H9 (cell line): ENCODE results near the gene DBNDD2. TPM values are rescaled to one million over a fixed set of nuclear protein-coding genes. Genes with fewer than 3 reads are reported as not detected.
A peak's percentile ranks its signal among the peaks of the same experiment; 100 is the strongest.

Experiments
- DNase-seq: peaks from one replicate; pipeline ENCODE4 v3.0.0-alpha.2; 2017
- H2AFZ ChIP-seq: one replicate; pipeline ENCODE4 v1.6.1; 2013; ENCODE audit warnings: mild to moderate bottlenecking, low read length, control low read depth, moderate library complexity
- H2AK5ac ChIP-seq: 2 replicates; pipeline ENCODE4 v1.6.1; 2013; ENCODE audit warnings: low read length, control low read depth, mixed read lengths; ENCODE audit not compliant: insufficient read length
- H2BK120ac ChIP-seq: one replicate; pipeline ENCODE4 v1.6.1; 2013; ENCODE audit warnings: low read depth, mild to moderate bottlenecking, low read length, control low read depth, inconsistent platforms; ENCODE audit not compliant: poor library complexity, severe bottlenecking
- H2BK12ac ChIP-seq: 2 replicates; pipeline ENCODE4 v1.6.1; 2013; ENCODE audit warnings: low read length, control low read depth, mixed read lengths, low read depth; ENCODE audit not compliant: insufficient read length
- H2BK15ac ChIP-seq: 2 replicates; pipeline ENCODE4 v1.6.1; 2013; ENCODE audit warnings: low read depth, low read length, control low read depth
- H2BK20ac ChIP-seq: one replicate; pipeline ENCODE4 v1.6.1; 2013; ENCODE audit warnings: low read depth, mild to moderate bottlenecking, low read length, control low read depth, inconsistent platforms; ENCODE audit not compliant: poor library complexity, severe bottlenecking
- H2BK5ac ChIP-seq: 2 replicates; pipeline ENCODE4 v1.6.1; 2013; ENCODE audit warnings: low read length, control low read depth, mixed read lengths; ENCODE audit not compliant: insufficient read length
- H3K14ac ChIP-seq: 2 replicates; pipeline ENCODE4 v1.6.1; 2013; ENCODE audit warnings: low read length, control low read depth; ENCODE audit not compliant: insufficient read depth
- H3K18ac ChIP-seq: 2 replicates; pipeline ENCODE4 v1.6.1; 2013; ENCODE audit warnings: low read depth, mild to moderate bottlenecking, mixed read lengths, low read length, control low read depth; ENCODE audit not compliant: insufficient read length
- H3K23ac ChIP-seq: 2 replicates; pipeline ENCODE4 v1.6.1; 2013; ENCODE audit warnings: low read length, control low read depth, mixed read lengths, low read depth; ENCODE audit not compliant: insufficient read length
- H3K23me2 ChIP-seq: 2 replicates; pipeline ENCODE4 v1.6.1; 2013; ENCODE audit warnings: low read depth, mild to moderate bottlenecking, mixed read lengths, low read length, control low read depth; ENCODE audit not compliant: insufficient read length, poor library complexity, severe bottlenecking
- H3K27ac ChIP-seq: 2 replicates; pipeline ENCODE4 v1.5.1; 2013; ENCODE audit warnings: low read length, control low read depth, mixed read lengths, low read depth; ENCODE audit not compliant: insufficient read length
- H3K27me3 ChIP-seq: 2 replicates; pipeline ENCODE4 v1.6.1; 2013; ENCODE audit warnings: low read length, control low read depth, inconsistent platforms; ENCODE audit not compliant: insufficient read depth
- H3K4ac ChIP-seq: 2 replicates; pipeline ENCODE4 v1.6.1; 2013; ENCODE audit warnings: low read depth, mild to moderate bottlenecking, control low read depth, inconsistent platforms, low read length, moderate library complexity
- H3K4me1 ChIP-seq: 2 replicates; pipeline ENCODE4 v1.6.1; 2013; ENCODE audit warnings: low read length, control low read depth, inconsistent platforms; ENCODE audit not compliant: insufficient read depth
- H3K4me2 ChIP-seq: 2 replicates; pipeline ENCODE4 v1.6.1; 2013; ENCODE audit warnings: low read length, control low read depth, mixed read lengths; ENCODE audit not compliant: insufficient read length, insufficient read depth
- H3K56ac ChIP-seq: 2 replicates; pipeline ENCODE4 v1.6.1; 2013; ENCODE audit warnings: low read depth, mild to moderate bottlenecking, mixed read lengths, low read length, control low read depth; ENCODE audit not compliant: insufficient read length
- H3K79me1 ChIP-seq: 2 replicates; pipeline ENCODE4 v1.6.1; 2013; ENCODE audit warnings: low read depth, mild to moderate bottlenecking, moderate library complexity, low read length, control low read depth, inconsistent platforms; ENCODE audit not compliant: insufficient read depth, poor library complexity, severe bottlenecking
- H3K79me2 ChIP-seq: 2 replicates; pipeline ENCODE4 v1.6.1; 2013; ENCODE audit warnings: low read length, control low read depth, inconsistent platforms; ENCODE audit not compliant: insufficient read depth
- H3K9ac ChIP-seq: 2 replicates; pipeline ENCODE4 v1.6.1; 2013; ENCODE audit warnings: low read length, control low read depth, mixed read lengths; ENCODE audit not compliant: insufficient read length; ENCODE audit errors: extremely low read depth
- H3K9me3 ChIP-seq: one replicate; pipeline ENCODE4 v1.6.1; 2013; ENCODE audit warnings: low read depth, low read length, inconsistent platforms; ENCODE audit not compliant: control insufficient read depth
- H3T11ph ChIP-seq: one replicate; pipeline ENCODE4 v1.6.1; 2013; ENCODE audit warnings: mild to moderate bottlenecking, low read length, control low read depth, inconsistent platforms
- H4K20me1 ChIP-seq: one replicate; pipeline ENCODE4 v1.6.1; 2013; ENCODE audit not compliant: control insufficient read depth, insufficient read length, insufficient read depth
- H4K5ac ChIP-seq: 2 replicates; pipeline ENCODE4 v1.6.1; 2013; ENCODE audit warnings: low read depth, mild to moderate bottlenecking, mixed read lengths, low read length, control low read depth; ENCODE audit not compliant: insufficient read length
- H4K8ac ChIP-seq: replicated peaks from 2 replicates; pipeline ENCODE4 v1.6.1; 2013; ENCODE audit warnings: low read length, control low read depth, mixed read lengths, low read depth; ENCODE audit not compliant: insufficient read length
- H4K91ac ChIP-seq: 2 replicates; pipeline ENCODE4 v1.6.1; 2013; ENCODE audit warnings: low read depth, mild to moderate bottlenecking, moderate library complexity, mixed read lengths, low read length, control low read depth; ENCODE audit not compliant: insufficient read length
- H3K27ac Mint-ChIP-seq, 3 experiments: 2 replicates in 2 of 3; 3 replicates in 1 of 3; pipeline ENCODE4 v1.8.0; 2020 to 2021; ENCODE audit warnings: mixed read lengths in 3 of 3, mild to moderate bottlenecking in 1 of 3, moderate library complexity in 1 of 3
- H3K27me3 Mint-ChIP-seq: 2 replicates; pipeline ENCODE4 v1.8.0; 2021; ENCODE audit warnings: low read depth, mild to moderate bottlenecking, moderate library complexity, mixed read lengths
- H3K36me3 Mint-ChIP-seq, 3 experiments: 2 replicates in 2 of 3; 3 replicates in 1 of 3; pipeline ENCODE4 v1.8.0; 2020 to 2021; ENCODE audit warnings: low read depth in 3 of 3, mixed read lengths in 3 of 3; ENCODE audit not compliant: insufficient read depth in 1 of 3
- H3K4me1 Mint-ChIP-seq, 2 experiments: 2 replicates each; pipeline ENCODE4 v1.8.0; 2020; ENCODE audit warnings: mixed read lengths in 2 of 2
- H3K4me3 Mint-ChIP-seq, 2 experiments: 2 replicates in 1 of 2; 3 replicates in 1 of 2; pipeline ENCODE4 v1.8.0; 2020 to 2021; ENCODE audit warnings: mild to moderate bottlenecking in 2 of 2, mixed read lengths in 2 of 2, moderate library complexity in 1 of 2
- H3K9me3 Mint-ChIP-seq, 2 experiments: 2 replicates in 1 of 2; 3 replicates in 1 of 2; pipeline ENCODE4 v1.8.0; 2020; ENCODE audit warnings: mild to moderate bottlenecking in 2 of 2, mixed read lengths in 2 of 2, moderate library complexity in 1 of 2
- CTCF ChIP-seq: fragments of 200-600 bp; sonication (generic); conservative IDR thresholded peaks from 3 replicates; pipeline ENCODE4 v1.8.0; 2021; ENCODE audit warnings: antibody characterized with exemption, mild to moderate bottlenecking
- WGBS: extraction: QIAGEN DNeasy Blood & Tissue Kit; methylation state at CpG from one replicate; pipeline ENCODE4 v1.1.7; 2013; ENCODE audit warnings: missing lambda C conversion rate, low lambda C conversion rate, mixed read lengths; ENCODE audit not compliant: insufficient read length; ENCODE audit errors: extremely low coverage; 5-methylcytosine and 5-hydroxymethylcytosine counted together
- total RNA-seq: library from RNA; stranded (reverse); gene quantifications from 2 replicates; pipeline ENCODE4 v1.2.1, GENCODE V29; 2021

DBNDD2 gene
- total RNA-seq, 1 experiment from 2014 or later, result 39.1 TPM

DNA sequence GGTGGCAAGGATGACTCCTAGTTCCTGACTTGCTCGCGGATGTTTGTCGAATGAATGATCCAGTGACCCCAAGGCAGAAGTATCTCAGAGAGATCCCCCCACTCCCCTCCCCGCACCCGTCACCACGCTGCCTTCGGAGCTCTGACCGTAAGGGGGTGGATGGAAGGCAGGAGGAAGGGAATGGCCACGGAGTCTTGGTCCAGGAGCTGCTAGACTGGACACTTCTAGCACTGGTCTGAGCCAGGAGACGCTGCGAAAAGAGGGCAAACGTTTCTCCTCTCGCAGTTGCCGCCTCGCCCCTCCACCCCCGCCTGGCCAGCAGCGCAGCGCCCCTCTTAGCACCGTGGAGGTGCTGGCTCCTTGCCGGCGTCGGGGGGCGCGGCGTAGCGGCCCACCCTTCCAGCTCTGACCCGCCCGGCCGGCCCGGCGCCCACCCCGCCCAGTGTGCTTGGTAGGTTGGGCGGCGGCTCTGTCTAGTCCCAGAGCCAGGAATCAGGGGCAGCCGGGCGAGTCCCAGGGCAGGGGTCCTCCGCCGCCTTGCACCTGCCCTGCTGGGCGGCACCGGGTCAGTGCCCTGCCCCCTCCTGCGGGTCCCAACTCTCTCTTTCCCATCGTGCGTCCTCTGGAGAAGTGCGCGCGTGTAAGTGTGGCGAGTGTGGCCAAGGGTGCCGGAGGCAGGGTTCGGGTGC is 2.4 kb upstream of the DBNDD2 start:
- H3K14ac ChIP-seq, result peak overlapping the region; percentile 71; the same call in 1 of the 2 replicates
- H2BK120ac ChIP-seq, result no peak overlapping the region
- H3K4ac ChIP-seq, result no peak overlapping the region
- H3T11ph ChIP-seq, result no peak overlapping the region
- H2BK5ac ChIP-seq, result no peak overlapping the region
- DNase-seq, result peak; percentile 40
- peak overlapping the region; percentile 97 for H3K4me2 ChIP-seq
- no peak overlapping the region for H2AK5ac ChIP-seq
- no peak overlapping the region for H3K27ac ChIP-seq
- no peak overlapping the region for H2AFZ ChIP-seq
- no peak overlapping the region for H2BK20ac ChIP-seq
- H4K91ac ChIP-seq, result no peak overlapping the region
- peaks cover 14 to 26% (median 17%) of the 10 kb centered on the region in 3 experiments for H3K36me3 Mint-ChIP-seq
- WGBS, result no CpG with 5 or more reads among the region's 49 CpGs
- TF ChIP-seq CTCF, result no peak
- H3K4me1 Mint-ChIP-seq, result peaks cover 12 to 15% of the 10 kb centered on the region in 2 experiments
- H3K18ac ChIP-seq, result peak overlapping the region; percentile 1
- H3K9ac ChIP-seq, result peak overlapping the region; percentile 20
- no peaks in the 10 kb centered on the region for H3K79me1 ChIP-seq
- no peak overlapping the region for H4K5ac ChIP-seq
- no peak overlapping the region for H2BK12ac ChIP-seq
- H3K9me3 Mint-ChIP-seq, result peaks cover 12 to 14% of the 10 kb centered on the region in 2 experiments
- H3K23ac ChIP-seq, result no peak overlapping the region
- H3K4me1 ChIP-seq, result peaks cover 3% of the 10 kb centered on the region; the same call in 1 of the 2 replicates
- peak overlapping the region; percentile 88 to 92 for H3K4me3 Mint-ChIP-seq
- peaks cover 21% of the 10 kb centered on the region for H3K23me2 ChIP-seq
- H4K8ac ChIP-seq, result no peak overlapping the region
- no peaks in the 10 kb centered on the region for H3K79me2 ChIP-seq
- H3K9me3 ChIP-seq, result no peaks in the 10 kb centered on the region
- H3K27ac Mint-ChIP-seq, result no peak overlapping the region
- H3K56ac ChIP-seq, result no peak overlapping the region
- H2BK15ac ChIP-seq, result no peak overlapping the region
- H4K20me1 ChIP-seq, result no peaks in the 10 kb centered on the region
- peaks cover 44% of the 10 kb centered on the region for H3K27me3 Mint-ChIP-seq
- H3K27me3 ChIP-seq, result peaks cover 4% of the 10 kb centered on the region; the same call in 1 of the 2 replicates
